Thymus (tissue), 11 donors: ENCODE results near the gene DMBX1. TPM values are rescaled to one million over a fixed set of nuclear protein-coding genes. Genes with fewer than 3 reads are reported as not detected.

Source experiments
- DNase-seq, 9 donors: peaks; one replicate each; pipeline ENCODE4 v3.0.0-alpha.2; 2013; ENCODE audit warnings: low spot score in 9 of 9, low read depth in 6 of 9, missing footprints in 1 of 9
- H3K27ac ChIP-seq, 2 donors: one replicate each; pipeline ENCODE4 v1.5.1; 2013; ENCODE audit warnings: control low read depth in 1 of 2, low read depth in 1 of 2, low read length in 1 of 2, mild to moderate bottlenecking in 1 of 2, moderate library complexity in 1 of 2
- H3K27me3 ChIP-seq, 2 donors: one replicate each; pipeline ENCODE4 v1.5.1; 2013; ENCODE audit warnings: low read length in 1 of 2; ENCODE audit not compliant: control insufficient read depth in 2 of 2, insufficient read depth in 1 of 2
- H3K36me3 ChIP-seq, 2 donors: one replicate each; pipeline ENCODE4 v1.5.1; 2013; ENCODE audit warnings: low read length in 1 of 2, mild to moderate bottlenecking in 1 of 2, moderate library complexity in 1 of 2; ENCODE audit not compliant: control insufficient read depth in 2 of 2, insufficient read depth in 2 of 2
- H3K4me1 ChIP-seq, 2 donors: one replicate each; pipeline ENCODE4 v1.5.1; 2013; ENCODE audit warnings: low read length in 2 of 2; ENCODE audit not compliant: control insufficient read depth in 2 of 2, insufficient read depth in 2 of 2
- H3K4me3 ChIP-seq, 2 donors: one replicate each; pipeline ENCODE4 v1.5.1; 2013; ENCODE audit warnings: low read length in 2 of 2, control low read depth in 1 of 2, mild to moderate bottlenecking in 1 of 2
- H3K9me3 ChIP-seq, 2 donors: one replicate each; pipeline ENCODE4 v1.5.1; 2013; ENCODE audit warnings: low read length in 1 of 2, mild to moderate bottlenecking in 1 of 2; ENCODE audit not compliant: control insufficient read depth in 2 of 2, insufficient read depth in 1 of 2
- WGBS: extraction: QIAGEN DNeasy Blood & Tissue Kit; methylation state at CpG from one replicate; pipeline ENCODE4 v1.1.7; 2013; 5-methylcytosine and 5-hydroxymethylcytosine counted together
- polyA plus RNA-seq: library from polyadenylated mRNA; stranded (reverse); fragments of 200-250 nt; gene quantifications from one replicate; pipeline ENCODE4 v1.2.3, GENCODE V29; 2013
- total RNA-seq: library from RNA; stranded (reverse); fragments of 120-200 nt; gene quantifications from one replicate; pipeline ENCODE4 v1.2.4, GENCODE V29; 2013
- donor health status: healthy.

Gene DMBX1
- total and polyA plus RNA-seq, 2 donors: 0.05 to 0.21 TPM

GRCh38 chr1:46448109-46448911 is 41.3 kb upstream of the DMBX1 start:
- DNase-seq: no peak
- no peaks in the 10 kb centered on the region for H3K36me3 ChIP-seq
- 4% methylated on average over 76 of the region's 76 CpGs for WGBS
- no peaks in the 10 kb centered on the region for H3K9me3 ChIP-seq
- H3K27ac ChIP-seq: no peak overlapping the region
- H3K4me1 ChIP-seq: no peaks in the 10 kb centered on the region
- no peak overlapping the region for H3K4me3 ChIP-seq
- peaks cover 40 to 94% of the 10 kb centered on the region in 2 donors for H3K27me3 ChIP-seq

GRCh38 chr1:46449223-46450159 is 40.1 kb upstream of the DMBX1 start:
- 67% methylated on average over 6 of the region's 6 CpGs for WGBS
- H3K9me3 ChIP-seq: no peaks in the 10 kb centered on the region
- H3K27me3 ChIP-seq: peaks cover 45 to 99% of the 10 kb centered on the region in 2 donors
- no peak overlapping the region for H3K27ac ChIP-seq
- H3K4me3 ChIP-seq: no peak overlapping the region
- DNase-seq: no peak
- H3K4me1 ChIP-seq: no peaks in the 10 kb centered on the region
- no peaks in the 10 kb centered on the region for H3K36me3 ChIP-seq

GRCh38 chr1:46450160-46450517 is 39.5 kb upstream of the DMBX1 start:
- H3K27me3 ChIP-seq: peaks cover 45 to 99% of the 10 kb centered on the region in 2 donors
- no peak for DNase-seq
- H3K4me1 ChIP-seq: no peaks in the 10 kb centered on the region
- H3K4me3 ChIP-seq: no peak overlapping the region
- H3K36me3 ChIP-seq: no peaks in the 10 kb centered on the region
- 88% methylated on average over 1 of the region's 1 CpG for WGBS
- H3K9me3 ChIP-seq: no peaks in the 10 kb centered on the region
- no peak overlapping the region for H3K27ac ChIP-seq

GRCh38 chr1:46451948-46452930 is 37.4 kb upstream of the DMBX1 start:
- Histone ChIP-seq H3K36me3 (no peaks in the 10 kb centered on the region), H3K4me3 (no peak overlapping the region), H3K9me3 (no peaks in the 10 kb centered on the region), H3K4me1 (no peaks in the 10 kb centered on the region), H3K27me3 (peaks cover 37 to 96% of the 10 kb centered on the region in 2 donors), H3K27ac (no peak overlapping the region)
- 78% methylated on average over 5 of the region's 5 CpGs for WGBS
- DNase-seq: no peak

GRCh38 chr1:46452931-46453325 is 36.7 kb upstream of the DMBX1 start:
- Histone ChIP-seq H3K27me3 (peaks cover 30 to 93% of the 10 kb centered on the region in 2 donors), H3K4me3 (no peak overlapping the region), H3K9me3 (no peaks in the 10 kb centered on the region), H3K36me3 (no peaks in the 10 kb centered on the region), H3K27ac (no peak overlapping the region), H3K4me1 (no peaks in the 10 kb centered on the region)
- WGBS: 60% methylated on average over 15 of the region's 15 CpGs
- no peak for DNase-seq

GRCh38 chr1:46453449-46453848 is 36.2 kb upstream of the DMBX1 start:
- Histone ChIP-seq H3K27ac (no peak overlapping the region), H3K9me3 (no peaks in the 10 kb centered on the region), H3K4me3 (no peak overlapping the region), H3K36me3 (no peaks in the 10 kb centered on the region), H3K27me3 (peaks cover 25 to 94% of the 10 kb centered on the region in 2 donors), H3K4me1 (no peaks in the 10 kb centered on the region)
- DNase-seq: no peak
- WGBS: 66% methylated on average over 4 of the region's 4 CpGs

- peaks cover 8 to 94% of the 10 kb centered on the region in 2 donors for H3K27me3 ChIP-seq
Measured at GRCh38 chr1:46455951-46456350, 33.7 kb upstream of the DMBX1 start.

GRCh38 chr1:46456411-46456963 is 33.1 kb upstream of the DMBX1 start:
- 87% methylated on average over 5 of the region's 5 CpGs for WGBS
- peaks cover 7 to 94% of the 10 kb centered on the region in 2 donors for H3K27me3 ChIP-seq
- H3K36me3 ChIP-seq: no peaks in the 10 kb centered on the region

More at GRCh38 chr1:46455951-46456350, 33.7 kb upstream of the DMBX1 start:
- Histone ChIP-seq H3K9me3 (no peaks in the 10 kb centered on the region), H3K4me3 (no peak overlapping the region), H3K27ac (no peak overlapping the region), H3K36me3 (no peaks in the 10 kb centered on the region), H3K4me1 (no peaks in the 10 kb centered on the region)
- DNase-seq: no peak
- WGBS: 93% methylated on average over 27 of the region's 27 CpGs

More at GRCh38 chr1:46456411-46456963, 33.1 kb upstream of the DMBX1 start:
- Histone ChIP-seq H3K9me3 (no peaks in the 10 kb centered on the region), H3K4me1 (no peaks in the 10 kb centered on the region), H3K27ac (no peak overlapping the region), H3K4me3 (no peak overlapping the region)
- DNase-seq: no peak
